Activated naive CD4-positive, alpha-beta T cell treated with anti-CD3 and anti-CD28 coated beads, Interleukin-2, amount 10 ng/mL, durations not matched to agents 7 days and 5 days (primary cell): ENCODE results near the gene C1orf87.

Experiments
- CTCF ChIA-PET: fragments of 350-600 bp; sonication (Branson Sonifier 250); formaldehyde crosslinking; loops from one replicate; lab custom pipeline; 2021; ENCODE audit warnings: antibody characterized with exemption; lab: Charles Lee
- DNase-seq: peaks from one replicate; pipeline ENCODE4 v3.0.0-alpha.2; 2020
- H3K27ac Mint-ChIP-seq: one replicate; pipeline ENCODE4 v1.8.0; 2021; ENCODE audit warnings: mild to moderate bottlenecking, moderate library complexity, mixed read lengths
- H3K27me3 Mint-ChIP-seq: one replicate; pipeline ENCODE4 v1.8.0; 2021; ENCODE audit warnings: mild to moderate bottlenecking, mixed read lengths
- H3K36me3 Mint-ChIP-seq: one replicate; pipeline ENCODE4 v1.8.0; 2021; ENCODE audit warnings: mixed read lengths
- H3K4me1 Mint-ChIP-seq: one replicate; pipeline ENCODE4 v1.8.0; 2021; ENCODE audit warnings: mixed read lengths
- H3K4me3 Mint-ChIP-seq: one replicate; pipeline ENCODE4 v1.8.0; 2021; ENCODE audit warnings: mild to moderate bottlenecking, moderate library complexity, mixed read lengths
- H3K9me3 Mint-ChIP-seq: one replicate; pipeline ENCODE4 v1.8.0; 2021; ENCODE audit warnings: mixed read lengths

Gene C1orf87

DNA sequence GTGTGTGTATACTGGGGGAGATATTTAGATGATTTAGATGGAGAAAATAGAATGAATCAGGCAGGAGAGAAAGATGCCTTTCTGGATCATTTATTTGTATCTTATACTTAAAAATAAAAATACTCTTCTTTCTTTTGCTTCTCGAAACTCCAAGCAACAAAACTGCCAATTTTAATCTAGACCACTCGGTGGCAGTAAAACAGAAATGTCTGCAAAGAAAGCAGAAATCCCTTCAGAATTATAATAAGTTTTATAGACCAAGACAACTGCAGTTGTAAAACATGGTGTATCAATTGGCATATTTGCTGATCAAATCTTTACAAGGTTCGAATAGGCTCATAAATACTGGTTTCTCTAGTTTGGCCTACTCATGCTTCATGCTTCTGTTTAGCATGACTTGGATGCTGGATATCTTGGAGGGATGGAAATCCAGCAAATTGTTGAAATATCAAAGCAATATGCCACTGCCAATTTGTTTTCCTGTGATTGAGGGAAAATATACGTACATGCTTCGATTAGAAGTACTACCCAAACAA is 15.1 kb upstream of the C1orf87 start:
- CTCF ChIA-PET, result no interaction called here
- H3K4me3 Mint-ChIP-seq, result no peak overlapping the region
- H3K27ac Mint-ChIP-seq, result no peak overlapping the region
- no peak for DNase-seq
- no peaks in the 10 kb centered on the region for H3K27me3 Mint-ChIP-seq
- H3K9me3 Mint-ChIP-seq, result no peaks in the 10 kb centered on the region
- no peaks in the 10 kb centered on the region for H3K4me1 Mint-ChIP-seq
- H3K36me3 Mint-ChIP-seq, result no peaks in the 10 kb centered on the region

DNA sequence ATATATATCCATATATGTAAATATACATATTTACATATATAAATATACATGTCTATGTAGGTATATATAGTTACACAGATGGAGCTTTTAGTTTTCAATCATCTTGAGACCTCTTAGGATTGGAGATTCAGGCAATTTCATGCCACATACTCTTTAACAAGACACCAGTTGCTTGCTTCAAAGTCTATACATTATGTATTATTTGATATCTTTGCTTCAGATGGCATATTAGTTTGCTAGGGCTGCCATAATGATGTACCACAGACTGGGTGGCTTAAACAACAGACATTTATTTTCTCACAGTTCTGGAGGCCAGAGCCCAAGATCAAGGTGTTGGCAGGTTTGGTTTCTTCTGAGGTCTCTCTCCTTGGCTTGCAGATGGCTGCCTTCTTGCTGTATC is 14.1 kb upstream of the C1orf87 start:
- H3K36me3 Mint-ChIP-seq, result no peaks in the 10 kb centered on the region
- no peak for DNase-seq
- no peaks in the 10 kb centered on the region for H3K27me3 Mint-ChIP-seq
- H3K4me1 Mint-ChIP-seq, result no peaks in the 10 kb centered on the region
- H3K27ac Mint-ChIP-seq, result no peak overlapping the region
- no peak overlapping the region for H3K4me3 Mint-ChIP-seq
- CTCF ChIA-PET, result no interaction called here
- H3K9me3 Mint-ChIP-seq, result no peaks in the 10 kb centered on the region

DNA sequence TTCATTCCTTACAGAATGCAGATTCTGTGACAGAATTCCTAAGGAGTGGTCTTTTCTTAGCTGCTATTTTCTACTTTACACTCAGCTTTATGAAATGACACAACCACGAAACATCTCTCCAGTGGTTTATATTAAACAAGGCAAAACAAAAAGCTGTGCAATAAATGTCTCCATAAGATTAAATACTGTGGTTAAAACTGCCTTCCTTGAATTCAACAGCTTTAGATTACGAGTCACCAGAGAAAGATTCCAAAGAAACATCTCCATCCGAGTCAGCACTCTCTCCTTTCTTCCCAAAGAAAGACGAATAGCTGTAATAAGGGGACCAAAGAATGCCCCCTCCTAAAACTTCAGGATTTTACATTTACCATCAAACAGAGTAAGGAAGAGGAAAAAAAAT is 4.6 kb upstream of the C1orf87 start:
- Mint-ChIP-seq H3K36me3 (no peaks in the 10 kb centered on the region), H3K27me3 (peaks cover 18% of the 10 kb centered on the region), H3K4me3 (no peak overlapping the region), H3K9me3 (no peaks in the 10 kb centered on the region), H3K27ac (no peak overlapping the region), H3K4me1 (no peaks in the 10 kb centered on the region)
- CTCF ChIA-PET, result no interaction called here
- DNase-seq, result no peak

DNA sequence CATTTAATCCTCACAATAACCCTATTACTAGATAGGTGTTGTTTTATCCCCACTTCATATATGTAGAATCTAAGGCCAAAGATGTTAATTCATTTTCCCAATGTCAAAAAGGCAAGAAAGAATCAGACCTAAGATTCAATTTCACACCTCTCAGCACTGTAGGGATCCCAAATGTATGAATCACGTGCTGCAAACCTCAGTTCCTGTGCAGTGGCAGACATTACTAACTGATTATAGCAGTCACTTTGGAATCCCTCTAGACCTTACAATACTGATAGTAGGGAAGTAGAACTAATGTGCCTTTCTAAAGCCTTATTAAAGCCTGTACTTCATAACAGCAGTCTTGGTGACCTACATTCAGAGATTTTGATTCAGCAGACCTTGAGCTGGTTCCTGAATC is 2.3 kb downstream of the C1orf87 start:
- no peak for DNase-seq
- no peak overlapping the region for H3K4me3 Mint-ChIP-seq
- H3K9me3 Mint-ChIP-seq, result no peaks in the 10 kb centered on the region

DNA sequence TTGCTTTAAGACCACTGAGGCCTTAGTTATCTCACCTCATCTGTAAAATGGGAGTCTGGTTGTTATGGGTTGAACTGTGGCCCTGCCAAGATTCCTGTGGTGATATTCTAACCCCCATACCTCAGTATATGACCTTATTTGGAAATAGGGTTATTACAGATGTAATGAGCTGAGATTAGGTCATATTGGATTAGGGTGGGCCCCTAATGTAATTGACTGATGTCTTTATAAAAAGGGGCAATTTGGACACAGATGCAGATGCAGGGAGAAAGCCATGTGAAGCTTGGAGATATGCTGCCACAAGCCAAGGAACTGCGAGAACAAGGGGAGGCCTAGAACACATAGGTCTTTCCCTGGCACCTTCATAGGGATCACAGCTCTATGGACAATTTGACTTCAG is 3.9 kb downstream of the C1orf87 start:
- no peaks in the 10 kb centered on the region for H3K9me3 Mint-ChIP-seq
- no peaks in the 10 kb centered on the region for H3K4me1 Mint-ChIP-seq
- no peak for DNase-seq
- no peaks in the 10 kb centered on the region for H3K36me3 Mint-ChIP-seq
- H3K27ac Mint-ChIP-seq, result no peak overlapping the region
- H3K27me3 Mint-ChIP-seq, result peaks cover 22% of the 10 kb centered on the region
- CTCF ChIA-PET, result no interaction called here
- no peak overlapping the region for H3K4me3 Mint-ChIP-seq

More for the DNA sequence above, 2.3 kb downstream of the C1orf87 start:
- Mint-ChIP-seq H3K27ac (no peak overlapping the region), H3K4me1 (no peaks in the 10 kb centered on the region), H3K36me3 (no peaks in the 10 kb centered on the region), H3K27me3 (peaks cover 27% of the 10 kb centered on the region)
- CTCF ChIA-PET, result no interaction called here

DNA sequence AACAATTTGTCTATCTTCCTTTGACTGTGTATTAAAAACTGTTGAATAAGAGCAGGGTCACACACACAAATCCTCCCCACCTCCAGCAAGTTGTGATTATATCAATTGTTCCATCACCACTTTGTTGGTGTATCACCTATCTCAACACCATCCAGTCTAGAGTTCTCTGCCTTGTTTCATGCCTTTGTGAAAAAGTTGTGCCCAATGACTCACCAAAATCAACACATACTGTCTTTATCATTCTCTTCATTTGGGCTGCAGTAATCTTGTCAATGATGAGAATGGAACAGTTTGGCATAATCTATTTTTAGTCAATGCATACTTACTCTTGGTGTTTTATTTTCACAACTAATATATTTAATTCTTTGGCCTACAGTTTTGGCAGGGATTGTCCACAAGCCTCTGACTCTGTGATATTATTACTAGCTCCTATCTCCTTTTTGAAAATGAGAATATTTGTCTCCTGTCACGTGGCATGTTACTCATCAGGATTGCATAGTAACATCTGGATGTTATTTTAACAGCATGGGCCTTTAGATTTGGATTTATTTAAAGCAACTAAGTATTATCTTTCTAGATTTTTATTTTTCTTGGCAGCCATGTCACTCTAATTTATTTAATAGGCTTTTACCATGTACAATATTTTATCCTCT is 5.1 kb downstream of the C1orf87 start:
- peaks cover 12% of the 10 kb centered on the region for H3K27me3 Mint-ChIP-seq
- H3K9me3 Mint-ChIP-seq, result no peaks in the 10 kb centered on the region
- no peak for DNase-seq
- CTCF ChIA-PET, result no interaction called here
- no peaks in the 10 kb centered on the region for H3K4me1 Mint-ChIP-seq
- no peaks in the 10 kb centered on the region for H3K36me3 Mint-ChIP-seq
- no peak overlapping the region for H3K27ac Mint-ChIP-seq
- H3K4me3 Mint-ChIP-seq, result no peak overlapping the region

DNA sequence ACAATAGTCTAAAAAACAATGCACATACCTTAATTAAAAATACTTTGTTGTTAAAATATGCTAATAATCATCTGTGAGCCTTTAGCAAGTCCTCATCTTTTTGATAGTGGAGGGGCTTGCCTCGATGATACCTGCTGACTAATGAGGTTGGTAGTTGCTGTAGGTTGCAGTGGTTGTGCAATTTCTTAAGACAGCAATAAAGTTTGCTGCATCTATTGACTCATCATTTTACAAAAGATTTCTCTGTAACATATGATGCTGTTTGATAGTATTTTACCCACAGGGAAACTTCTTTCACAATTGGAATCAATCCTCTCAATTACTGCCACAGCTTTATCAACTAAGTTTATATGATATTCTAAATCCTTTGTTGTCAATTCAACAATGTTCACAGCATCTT is 7.6 kb downstream of the C1orf87 start:
- no peaks in the 10 kb centered on the region for H3K27me3 Mint-ChIP-seq
- DNase-seq, result no peak
- H3K27ac Mint-ChIP-seq, result no peak overlapping the region
- no peaks in the 10 kb centered on the region for H3K4me1 Mint-ChIP-seq
- H3K4me3 Mint-ChIP-seq, result no peak overlapping the region
- CTCF ChIA-PET, result no interaction called here
- no peaks in the 10 kb centered on the region for H3K36me3 Mint-ChIP-seq
- no peaks in the 10 kb centered on the region for H3K9me3 Mint-ChIP-seq

DNA sequence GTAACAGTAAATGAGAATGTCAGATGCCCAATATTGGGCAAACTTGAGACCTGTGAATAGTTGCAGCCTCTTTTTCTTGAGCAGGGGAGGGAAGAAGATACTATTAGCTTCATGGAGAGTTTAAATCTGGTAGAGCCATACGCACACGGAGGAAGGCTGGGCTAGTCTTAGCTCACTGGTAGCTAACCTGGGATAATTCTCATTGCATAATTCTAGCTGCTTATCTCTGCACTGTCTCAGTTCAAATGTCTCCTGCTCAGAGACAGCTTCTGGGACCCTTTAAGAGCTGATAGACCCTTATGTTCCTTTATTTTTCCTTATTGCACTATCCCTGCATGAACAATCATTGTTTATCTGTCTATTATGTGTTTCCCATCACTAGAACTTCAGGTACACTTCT is 8.4 kb downstream of the C1orf87 start:
- Mint-ChIP-seq H3K4me3 (no peak overlapping the region), H3K27ac (no peak overlapping the region), H3K27me3 (no peaks in the 10 kb centered on the region), H3K9me3 (no peaks in the 10 kb centered on the region), H3K36me3 (no peaks in the 10 kb centered on the region), H3K4me1 (no peaks in the 10 kb centered on the region)
- no peak for DNase-seq
- CTCF ChIA-PET, result no interaction called here

DNA sequence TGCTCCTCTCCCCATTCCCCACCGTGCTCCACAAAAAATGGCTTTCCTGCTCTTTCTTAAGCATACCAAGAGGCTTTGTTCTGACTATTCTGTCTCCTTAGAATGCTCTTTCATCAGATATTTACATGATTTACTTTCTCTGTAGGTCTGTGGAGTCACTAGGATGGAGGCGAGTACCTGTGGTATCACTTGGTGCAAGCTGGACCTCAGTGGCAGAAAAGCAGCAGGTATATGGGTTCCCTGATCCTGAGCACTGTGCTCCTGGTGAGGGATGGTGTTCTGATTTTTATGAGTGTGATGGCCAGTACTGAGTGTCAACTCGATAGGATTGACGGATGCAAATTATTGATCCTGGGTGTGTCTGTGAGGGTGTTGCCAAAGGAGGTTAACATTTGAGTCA is 10.0 kb downstream of the C1orf87 start:
- no peak overlapping the region for H3K4me3 Mint-ChIP-seq
- no peaks in the 10 kb centered on the region for H3K4me1 Mint-ChIP-seq

DNA sequence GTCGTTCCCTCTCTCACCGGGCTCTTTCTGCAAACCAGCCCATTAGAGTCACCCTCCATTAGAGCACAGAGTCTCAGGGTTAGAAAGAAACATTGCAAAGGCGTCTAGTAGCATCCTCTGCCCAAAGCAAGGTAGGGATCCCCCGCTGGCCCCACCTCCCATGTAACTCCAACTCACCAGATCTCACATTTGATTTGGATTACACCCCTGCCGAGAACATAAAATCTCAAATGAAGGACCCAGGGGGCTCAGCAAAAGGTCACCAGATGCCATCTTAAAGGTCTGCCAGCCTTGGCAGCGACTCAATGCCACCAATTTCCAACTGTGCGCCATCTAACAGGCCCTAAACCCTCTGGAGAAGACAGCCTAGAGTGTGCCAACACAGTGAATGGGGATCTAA is 14.1 kb downstream of the C1orf87 start:
- CTCF ChIA-PET, result no interaction called here
- no peak overlapping the region for H3K27ac Mint-ChIP-seq
- H3K27me3 Mint-ChIP-seq, result no peaks in the 10 kb centered on the region
- H3K36me3 Mint-ChIP-seq, result no peaks in the 10 kb centered on the region
- H3K4me3 Mint-ChIP-seq, result no peak overlapping the region
- no peak for DNase-seq
- H3K9me3 Mint-ChIP-seq, result no peaks in the 10 kb centered on the region
- H3K4me1 Mint-ChIP-seq, result no peaks in the 10 kb centered on the region

More for the DNA sequence above, 10.0 kb downstream of the C1orf87 start:
- H3K27ac Mint-ChIP-seq, result no peak overlapping the region
- no peaks in the 10 kb centered on the region for H3K27me3 Mint-ChIP-seq
- no peaks in the 10 kb centered on the region for H3K36me3 Mint-ChIP-seq
- H3K9me3 Mint-ChIP-seq, result no peaks in the 10 kb centered on the region
- CTCF ChIA-PET, result no interaction called here
- no peak for DNase-seq

DNA sequence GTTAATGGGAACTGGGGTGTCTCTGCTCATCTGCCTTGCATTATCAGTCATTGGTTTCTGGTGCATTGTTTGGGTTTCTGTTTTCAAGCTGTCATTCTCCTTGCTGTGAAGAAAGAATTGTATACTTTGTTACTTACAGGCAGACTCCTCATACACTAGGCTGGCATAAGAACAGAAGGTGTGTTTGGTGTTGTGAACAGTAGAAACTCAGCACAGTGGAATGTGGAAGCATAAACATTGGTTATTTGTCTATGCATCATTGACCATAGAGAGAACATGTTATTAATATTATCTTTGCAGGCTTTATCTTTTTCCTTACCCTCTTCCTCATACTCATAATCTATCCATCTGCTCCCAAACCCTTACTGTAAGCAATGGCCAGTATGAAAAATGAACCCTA is 18.2 kb downstream of the C1orf87 start:
- no peak for DNase-seq
- H3K27ac Mint-ChIP-seq, result no peak overlapping the region
- CTCF ChIA-PET, result no interaction called here
- H3K36me3 Mint-ChIP-seq, result no peaks in the 10 kb centered on the region
- H3K4me1 Mint-ChIP-seq, result no peaks in the 10 kb centered on the region
- H3K4me3 Mint-ChIP-seq, result no peak overlapping the region
- no peaks in the 10 kb centered on the region for H3K27me3 Mint-ChIP-seq
- no peaks in the 10 kb centered on the region for H3K9me3 Mint-ChIP-seq

DNA sequence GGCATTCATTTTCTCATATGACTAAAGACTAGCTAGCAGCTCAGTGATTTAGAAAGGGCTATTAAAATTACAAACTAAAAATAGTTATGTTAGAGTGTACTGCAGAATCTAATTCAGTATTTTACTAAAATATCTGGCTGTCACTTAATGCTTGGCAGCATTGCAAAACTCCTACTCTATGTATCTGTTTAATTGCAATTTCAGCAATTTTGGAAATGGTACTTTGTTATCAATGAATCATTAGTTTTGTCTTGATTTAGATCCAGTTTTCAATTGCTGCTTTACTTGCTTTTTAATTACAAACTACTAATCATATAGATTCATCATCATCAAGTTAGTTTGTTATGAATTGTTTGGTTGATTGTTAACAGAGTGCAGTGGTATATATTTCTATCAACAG is 19.2 kb downstream of the C1orf87 start:
- Mint-ChIP-seq H3K27ac (no peak overlapping the region), H3K27me3 (no peaks in the 10 kb centered on the region), H3K4me1 (no peaks in the 10 kb centered on the region), H3K4me3 (no peak overlapping the region), H3K36me3 (no peaks in the 10 kb centered on the region), H3K9me3 (no peaks in the 10 kb centered on the region)
- CTCF ChIA-PET, result no interaction called here
- no peak for DNase-seq

DNA sequence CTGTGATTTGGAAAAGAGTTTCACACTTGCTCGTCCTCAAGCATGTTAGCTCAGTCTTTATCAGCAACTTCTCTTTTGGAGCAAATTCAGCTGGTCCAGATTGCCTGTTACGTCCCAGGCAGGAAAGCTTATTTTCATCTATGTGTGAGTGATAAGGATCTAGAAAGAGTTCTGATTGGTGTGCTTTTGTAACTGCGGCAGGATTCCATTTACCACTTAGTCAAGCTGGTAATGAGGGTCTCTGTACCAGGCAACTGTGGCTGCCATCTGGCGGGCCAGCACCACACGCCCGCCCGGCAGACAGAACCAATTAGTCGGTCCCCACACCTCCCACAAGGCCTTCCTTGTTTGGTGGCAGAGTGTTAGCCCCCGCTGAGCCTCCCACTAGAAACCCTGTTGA is 21.0 kb downstream of the C1orf87 start:
- Mint-ChIP-seq H3K36me3 (no peaks in the 10 kb centered on the region), H3K27ac (no peak overlapping the region), H3K4me1 (no peaks in the 10 kb centered on the region), H3K27me3 (no peaks in the 10 kb centered on the region), H3K4me3 (no peak overlapping the region), H3K9me3 (no peaks in the 10 kb centered on the region)
- no peak for DNase-seq
- CTCF ChIA-PET, result no interaction called here

DNA sequence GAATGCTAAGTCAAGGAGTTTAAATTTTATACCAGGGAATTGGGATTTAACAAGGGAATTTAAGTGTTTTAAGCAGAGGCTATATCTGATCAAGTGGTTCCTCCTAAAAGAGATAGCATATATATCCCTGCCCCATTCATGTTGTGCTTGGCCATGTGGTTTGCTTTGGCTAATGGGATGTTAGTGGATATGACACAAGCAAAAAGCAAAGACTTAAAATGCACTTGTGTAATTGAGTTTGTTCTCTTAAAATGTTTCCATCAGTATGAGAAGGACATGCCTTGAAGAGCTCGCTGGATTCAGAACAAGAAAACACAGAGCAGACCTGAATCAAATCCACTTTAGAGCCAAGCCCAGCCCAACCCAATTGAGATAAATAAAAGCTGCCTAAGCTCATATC is 22.4 kb downstream of the C1orf87 start:
- H3K27ac Mint-ChIP-seq, result no peak overlapping the region
- no peak for DNase-seq
- H3K4me3 Mint-ChIP-seq, result no peak overlapping the region
- no peaks in the 10 kb centered on the region for H3K4me1 Mint-ChIP-seq
- no peaks in the 10 kb centered on the region for H3K36me3 Mint-ChIP-seq
- no peaks in the 10 kb centered on the region for H3K9me3 Mint-ChIP-seq
- CTCF ChIA-PET, result no interaction called here
- H3K27me3 Mint-ChIP-seq, result no peaks in the 10 kb centered on the region

DNA sequence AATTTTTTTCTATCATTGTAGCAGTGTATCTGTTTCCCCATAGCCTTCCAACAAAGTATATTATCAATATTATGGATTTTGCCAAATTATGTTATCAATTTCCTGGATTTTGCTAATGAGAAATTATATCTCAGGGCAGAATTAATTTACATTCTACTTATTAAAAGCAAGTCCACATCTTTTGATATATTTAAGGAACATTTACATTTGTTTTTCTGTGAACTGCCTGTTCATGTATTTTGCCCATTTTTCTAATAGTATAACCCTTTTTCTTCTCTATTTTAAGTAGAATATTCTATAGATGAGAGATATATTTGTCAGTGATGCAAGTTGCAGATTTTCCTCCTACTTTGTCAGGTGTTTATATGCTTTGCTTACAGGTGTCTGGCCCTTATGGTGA is 24.4 kb downstream of the C1orf87 start:
- DNase-seq, result no peak
- no peaks in the 10 kb centered on the region for H3K36me3 Mint-ChIP-seq
- no peak overlapping the region for H3K4me3 Mint-ChIP-seq

DNA sequence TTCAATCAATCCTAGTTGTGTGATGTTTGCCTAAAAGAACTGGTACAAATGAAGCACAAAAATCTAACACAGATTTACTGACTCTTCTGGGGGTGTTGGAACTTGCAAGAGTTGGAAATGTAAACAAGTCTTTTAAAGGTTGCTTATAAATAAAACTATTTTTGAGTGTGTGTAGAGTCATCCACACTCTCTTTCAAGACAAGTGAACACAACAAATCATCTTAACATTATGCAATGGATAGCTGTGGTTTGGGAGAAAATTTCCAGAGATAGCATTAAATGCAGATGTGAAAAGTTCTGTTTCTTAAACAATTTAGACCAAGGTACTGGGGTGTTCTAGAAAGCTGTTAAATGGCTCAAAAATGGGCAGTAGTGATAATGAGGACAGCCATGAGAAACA is 28.7 kb downstream of the C1orf87 start:
- no peaks in the 10 kb centered on the region for H3K36me3 Mint-ChIP-seq
- no peak for DNase-seq
- CTCF ChIA-PET, result no interaction called here
- no peak overlapping the region for H3K4me3 Mint-ChIP-seq
- peaks cover 4% of the 10 kb centered on the region for H3K27me3 Mint-ChIP-seq
- H3K27ac Mint-ChIP-seq, result no peak overlapping the region
- H3K4me1 Mint-ChIP-seq, result no peaks in the 10 kb centered on the region
- H3K9me3 Mint-ChIP-seq, result no peaks in the 10 kb centered on the region

More for the DNA sequence above, 24.4 kb downstream of the C1orf87 start:
- CTCF ChIA-PET, result no interaction called here
- peaks cover 4% of the 10 kb centered on the region for H3K27me3 Mint-ChIP-seq
- H3K9me3 Mint-ChIP-seq, result no peaks in the 10 kb centered on the region
- no peaks in the 10 kb centered on the region for H3K4me1 Mint-ChIP-seq
- H3K27ac Mint-ChIP-seq, result no peak overlapping the region
